OCI-LY1 (cell line): ENCODE data around the gene MYZAP.

Experiments
- H2AFZ ChIP-seq: fragments of 200-600 bp; sonication (generic), shearing (Covaris generic); 2 replicates; pipeline ENCODE4 v1.6.0; 2014; ENCODE audit warnings: antibody characterized with exemption, mild to moderate bottlenecking, low read length
- H3F3A ChIP-seq: fragments of 200-600 bp; sonication (generic), shearing (Covaris generic); 2 replicates; pipeline ENCODE4 v1.6.0; 2014; ENCODE audit warnings: mild to moderate bottlenecking, antibody characterized with exemption, low read length, moderate library complexity; ENCODE audit not compliant: insufficient read depth
- H3K27ac ChIP-seq: fragments of 200-600 bp; sonication (generic); 2 replicates; pipeline ENCODE4 v1.5.1; 2014; ENCODE audit warnings: low read length, mixed run types, mild to moderate bottlenecking, low read depth; ENCODE audit not compliant: poor library complexity, severe bottlenecking
- H3K27me3 ChIP-seq: fragments of 200-600 bp; sonication (generic); 2 replicates; pipeline ENCODE4 v1.6.0; 2014; ENCODE audit warnings: antibody characterized with exemption, mild to moderate bottlenecking, low read length, moderate library complexity; ENCODE audit not compliant: insufficient read depth
- H3K36me3 ChIP-seq: fragments of 200-600 bp; sonication (generic); 2 replicates; pipeline ENCODE4 v1.6.1; 2014; ENCODE audit warnings: mild to moderate bottlenecking, antibody characterized with exemption, low read length, moderate library complexity, mixed read lengths; ENCODE audit not compliant: insufficient read depth
- H3K4me1 ChIP-seq: fragments of 200-600 bp; sonication (generic); 2 replicates; pipeline ENCODE4 v1.5.1; 2014; ENCODE audit warnings: mild to moderate bottlenecking, low read length, moderate library complexity; ENCODE audit not compliant: insufficient read depth, severe bottlenecking
- H3K4me2 ChIP-seq: fragments of 200-600 bp; sonication (generic), shearing (Covaris generic); 2 replicates; pipeline ENCODE4 v1.6.1; 2014; ENCODE audit warnings: low read length
- H3K4me3 ChIP-seq: fragments of 200-600 bp; sonication (generic); 2 replicates; pipeline ENCODE4 v1.5.1; 2014; ENCODE audit warnings: low read length, low read depth, mild to moderate bottlenecking, mixed read lengths; ENCODE audit not compliant: poor library complexity, severe bottlenecking
- H3K79me2 ChIP-seq: fragments of 200-600 bp; shearing (Covaris generic); 2 replicates; pipeline ENCODE4 v1.6.1; 2016; ENCODE audit warnings: mixed run types, low read length, mixed read lengths; ENCODE audit not compliant: insufficient read depth
- H3K9ac ChIP-seq: fragments of 200-600 bp; sonication (generic), shearing (Covaris generic); 2 replicates; pipeline ENCODE4 v1.6.1; 2014; ENCODE audit warnings: mild to moderate bottlenecking, low read length, mixed read lengths
- H3K9me2 ChIP-seq: fragments of 200-600 bp; sonication (generic), shearing (Covaris generic); 2 replicates; pipeline ENCODE4 v1.6.1; 2014; ENCODE audit warnings: low read depth, mild to moderate bottlenecking, low read length, mixed read lengths
- H3K9me3 ChIP-seq: fragments of 200-600 bp; shearing (Covaris generic); 2 replicates; pipeline ENCODE4 v1.6.1; 2014; ENCODE audit warnings: low read length, mixed read lengths
- H4K20me1 ChIP-seq: fragments of 200-600 bp; sonication (generic), shearing (Covaris generic); 2 replicates; pipeline ENCODE4 v1.6.0; 2016; ENCODE audit warnings: mild to moderate bottlenecking, low read length; ENCODE audit not compliant: insufficient read depth
- EZH2 ChIP-seq: fragments of 200-600 bp; sonication (generic), shearing (Covaris generic); IDR thresholded peaks from 2 replicates; pipeline ENCODE4 v1.8.0; 2017; ENCODE audit warnings: borderline replicate concordance, mixed run types, mild to moderate bottlenecking, antibody characterized with exemption, low read length, moderate library complexity, mixed read lengths
- TF ChIP-seq, protein P1 (sequence below): fragments of 200-600 bp; sonication (generic), shearing (Covaris generic); IDR thresholded peaks from 2 replicates; pipeline ENCODE4 v1.5.1; 2017; ENCODE audit warnings: mild to moderate bottlenecking, antibody characterized with exemption, low read length, moderate library complexity, mixed read lengths

The MYZAP gene

GRCh38 chr15:57639306-57639705, 47.6 kb downstream of the MYZAP start:
- no peaks in the 10 kb centered on the region for H3K9me3 ChIP-seq
- no peak overlapping the region for H3K4me2 ChIP-seq
- H3K27me3 ChIP-seq: no peaks in the 10 kb centered on the region
- no peaks in the 10 kb centered on the region for H3K4me1 ChIP-seq
- H3K4me3 ChIP-seq: no peak overlapping the region
- TF ChIP-seq EZH2: no peak
- TF ChIP-seq, protein P1, sequence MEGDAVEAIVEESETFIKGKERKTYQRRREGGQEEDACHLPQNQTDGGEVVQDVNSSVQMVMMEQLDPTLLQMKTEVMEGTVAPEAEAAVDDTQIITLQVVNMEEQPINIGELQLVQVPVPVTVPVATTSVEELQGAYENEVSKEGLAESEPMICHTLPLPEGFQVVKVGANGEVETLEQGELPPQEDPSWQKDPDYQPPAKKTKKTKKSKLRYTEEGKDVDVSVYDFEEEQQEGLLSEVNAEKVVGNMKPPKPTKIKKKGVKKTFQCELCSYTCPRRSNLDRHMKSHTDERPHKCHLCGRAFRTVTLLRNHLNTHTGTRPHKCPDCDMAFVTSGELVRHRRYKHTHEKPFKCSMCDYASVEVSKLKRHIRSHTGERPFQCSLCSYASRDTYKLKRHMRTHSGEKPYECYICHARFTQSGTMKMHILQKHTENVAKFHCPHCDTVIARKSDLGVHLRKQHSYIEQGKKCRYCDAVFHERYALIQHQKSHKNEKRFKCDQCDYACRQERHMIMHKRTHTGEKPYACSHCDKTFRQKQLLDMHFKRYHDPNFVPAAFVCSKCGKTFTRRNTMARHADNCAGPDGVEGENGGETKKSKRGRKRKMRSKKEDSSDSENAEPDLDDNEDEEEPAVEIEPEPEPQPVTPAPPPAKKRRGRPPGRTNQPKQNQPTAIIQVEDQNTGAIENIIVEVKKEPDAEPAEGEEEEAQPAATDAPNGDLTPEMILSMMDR: no peak
- no peaks in the 10 kb centered on the region for H3K79me2 ChIP-seq
- H2AFZ ChIP-seq: no peak overlapping the region
- no peaks in the 10 kb centered on the region for H3K9me2 ChIP-seq
- no peaks in the 10 kb centered on the region for H3K36me3 ChIP-seq
- H3F3A ChIP-seq: no peaks in the 10 kb centered on the region
- no peak overlapping the region for H3K9ac ChIP-seq
- H4K20me1 ChIP-seq: no peaks in the 10 kb centered on the region
- H3K27ac ChIP-seq: no peak overlapping the region

DNA sequence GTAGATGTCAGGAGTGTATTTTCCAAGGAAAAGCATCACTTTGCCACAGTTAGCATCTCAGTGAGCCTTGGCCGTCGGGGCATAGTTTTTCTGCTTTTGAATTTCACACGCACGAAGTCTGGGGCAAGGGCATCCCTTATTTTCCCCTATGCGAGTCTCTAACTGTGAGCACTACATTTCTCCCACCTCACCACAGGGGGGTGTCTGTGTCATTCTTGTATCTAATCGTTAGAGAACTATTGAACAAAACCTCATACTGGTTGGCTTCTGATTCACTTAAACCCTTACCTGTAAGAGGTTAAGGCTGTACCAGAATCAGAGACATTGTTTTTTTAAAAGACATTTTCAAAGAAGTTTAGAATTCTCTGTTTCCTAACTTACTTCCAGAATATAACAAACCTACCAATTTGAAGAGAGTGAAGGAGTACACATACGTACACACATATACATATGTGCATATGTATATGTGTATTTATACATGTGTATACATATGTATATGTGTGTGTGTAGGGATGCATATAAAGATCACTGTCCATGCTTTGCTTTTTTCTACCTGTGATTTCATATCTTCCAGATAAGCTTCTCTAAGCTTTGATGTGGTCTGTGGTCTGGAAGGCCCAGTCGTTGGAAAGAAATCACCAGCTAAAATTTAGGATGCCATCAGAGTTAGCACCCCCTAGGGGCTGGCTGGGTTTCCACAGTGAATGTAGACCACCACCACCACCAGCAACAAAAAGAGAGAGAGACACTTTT, 49.4 kb downstream of the MYZAP start:
- Histone ChIP-seq H3K9me3 (no peaks in the 10 kb centered on the region), H3K9ac (no peak overlapping the region), H3K4me3 (no peak overlapping the region), H3K79me2 (no peaks in the 10 kb centered on the region), H3K4me1 (no peaks in the 10 kb centered on the region), H3K36me3 (no peaks in the 10 kb centered on the region), H3K27ac (no peak overlapping the region), H3K27me3 (no peaks in the 10 kb centered on the region), H3K9me2 (no peaks in the 10 kb centered on the region), H3F3A (no peaks in the 10 kb centered on the region), H3K4me2 (no peak overlapping the region), H4K20me1 (no peaks in the 10 kb centered on the region), H2AFZ (no peak overlapping the region)
- TF ChIP-seq EZH2: no peak
- TF ChIP-seq, protein P1: peak; percentile 48

- H3K4me1 ChIP-seq: no peaks in the 10 kb centered on the region
- no peaks in the 10 kb centered on the region for H3K36me3 ChIP-seq
- H3K27me3 ChIP-seq: no peaks in the 10 kb centered on the region
- H3K9me3 ChIP-seq: no peaks in the 10 kb centered on the region
- H3F3A ChIP-seq: no peaks in the 10 kb centered on the region
- H3K4me3 ChIP-seq: no peak overlapping the region
- no peaks in the 10 kb centered on the region for H4K20me1 ChIP-seq
- no peak overlapping the region for H3K4me2 ChIP-seq
- no peaks in the 10 kb centered on the region for H3K79me2 ChIP-seq
- H3K27ac ChIP-seq: no peak overlapping the region
- TF ChIP-seq, protein P1: no peak
- TF ChIP-seq EZH2: no peak
- H2AFZ ChIP-seq: no peak overlapping the region
- H3K9me2 ChIP-seq: no peaks in the 10 kb centered on the region
- H3K9ac ChIP-seq: no peak overlapping the region
These were observed 52.1 kb downstream of the MYZAP start for GRCh38 chr15:57643826-57644225.
